HepG2 (cell line): ENCODE results near the gene NACAD. TPM values are rescaled to one million over a fixed set of nuclear protein-coding genes. Genes with fewer than 3 reads are reported as not detected.

Experiments used
- ATAC-seq: fragments of 200-7000 bp; cut with Tn5 transposase; 3 replicates; pipeline ENCODE4 v1.9.1; 2020; ENCODE audit warnings: mild to moderate bottlenecking, moderate library complexity
- BruUV-seq: library from RNA; stranded (reverse); fragments of 400-500 nt; replicated peaks from 2 replicates; lab custom pipeline; 2021; lab: Mats Ljungman, UMichigan
- CTCF ChIA-PET: fragments of 300-600 bp; formaldehyde crosslinking; extraction: SDS; loops from one replicate; lab custom pipeline; 2021; ENCODE audit warnings: low total read pairs, inconsistent platforms, low intra/inter-chr PET ratio; lab: Yijun Ruan, JAX
- POLR2A ChIA-PET: fragments of 350-600 bp; sonication (Branson Sonifier 250); formaldehyde crosslinking; loops from one replicate; lab custom pipeline; 2020; ENCODE audit warnings: antibody characterized with exemption, inconsistent platforms; lab: Yijun Ruan, JAX
- DNase-seq: peaks from one replicate; pipeline ENCODE4 v3.0.0-alpha.2; 2015; ENCODE audit warnings: low spot score
- FAIRE-seq: peaks from 3 replicates; lab custom pipeline; 2011; peaks lifted over from hg19 to GRCh38; lab: Jason Lieb, UNC
- H2AFZ ChIP-seq: one replicate; pipeline ENCODE4 v1.6.1; 2011; ENCODE audit warnings: low read length, inconsistent platforms
- H3K27ac ChIP-seq: fragments of 300-600 bp; 3 replicates; pipeline ENCODE4 v1.8.0; 2011; ENCODE audit warnings: mixed run types, mild to moderate bottlenecking, mixed read lengths, low read length, inconsistent platforms; ENCODE audit not compliant: insufficient read depth; ENCODE audit errors: extremely low read length
- H3K27me3 ChIP-seq, 2 experiments: fragments of 200-600 bp in 1 of 2; 2 replicates in 1 of 2; 3 replicates in 1 of 2; pipeline versions ENCODE4 v1.6.0 to v1.8.0; 2011; ENCODE audit warnings: low read length in 2 of 2, mild to moderate bottlenecking in 2 of 2, moderate library complexity in 2 of 2, inconsistent platforms in 1 of 2; ENCODE audit not compliant: insufficient read depth in 2 of 2, control insufficient read depth in 1 of 2
- H3K36me3 ChIP-seq, 2 experiments: fragments of 200-600 bp in 1 of 2; replicated peaks in 1 of 2; 2 replicates in 1 of 2; 3 replicates in 1 of 2; pipeline versions ENCODE4 v1.5.1 to v1.8.0; 2011; ENCODE audit warnings: low read length in 2 of 2, inconsistent platforms in 1 of 2; ENCODE audit not compliant: insufficient read depth in 2 of 2, control insufficient read depth in 1 of 2
- H3K4me1 ChIP-seq: 2 replicates; pipeline ENCODE4 v1.5.1; 2012; ENCODE audit warnings: low read length, inconsistent platforms; ENCODE audit not compliant: insufficient read depth
- H3K4me2 ChIP-seq: 2 replicates; pipeline ENCODE4 v1.6.0; 2011; ENCODE audit warnings: low read depth, low read length, inconsistent platforms
- H3K4me3 ChIP-seq, 3 experiments: fragments of 200-600 bp in 1 of 3; sonication (generic), shearing (Covaris generic) in 1 of 3; replicated peaks in 1 of 3; 2 replicates each; pipeline ENCODE4 v1.5.1; 2011 to 2016; ENCODE audit warnings: low read length in 3 of 3, inconsistent platforms in 2 of 3, low read depth in 2 of 3, mild to moderate bottlenecking in 2 of 3, control low read depth in 1 of 3, mixed read lengths in 1 of 3; ENCODE audit not compliant: insufficient read depth in 1 of 3
- H3K79me2 ChIP-seq: one replicate; pipeline ENCODE4 v1.6.1; 2011; ENCODE audit warnings: low read length, inconsistent platforms; ENCODE audit not compliant: insufficient read depth
- H3K9ac ChIP-seq: 2 replicates; pipeline ENCODE4 v1.6.0; 2011; ENCODE audit warnings: mild to moderate bottlenecking, low read depth, low read length, inconsistent platforms; ENCODE audit not compliant: insufficient read depth
- H3K9me3 ChIP-seq: 2 replicates; pipeline ENCODE4 v1.5.1; 2012; ENCODE audit warnings: mild to moderate bottlenecking, low read length
- H4K20me1 ChIP-seq: 2 replicates; pipeline ENCODE4 v1.6.0; 2011; ENCODE audit warnings: inconsistent platforms, mild to moderate bottlenecking, low read length, moderate library complexity; ENCODE audit not compliant: insufficient read depth
- AGO1 ChIP-seq: fragments of 200-400 bp; formaldehyde crosslinking; IDR thresholded peaks from 2 replicates; pipeline ENCODE4 v1.6.1; 2017; ENCODE audit warnings: mild to moderate bottlenecking, low read depth, low read length, moderate library complexity; ENCODE audit not compliant: poor library complexity, severe bottlenecking
- ARID5B ChIP-seq: IDR thresholded peaks from 2 replicates; pipeline ENCODE4 v1.4.0; 2020; ENCODE audit warnings: mild to moderate bottlenecking, missing genetic modification reagents
- BORCS8-MEF2B ChIP-seq: sonication (generic); formaldehyde crosslinking; IDR thresholded peaks from 2 replicates; pipeline ENCODE4 v1.8.0; 2022; ENCODE audit warnings: mild to moderate bottlenecking, missing genetic modification reagents
- DMTF1 ChIP-seq: sonication (generic); formaldehyde crosslinking; IDR thresholded peaks from 2 replicates; pipeline ENCODE4 v1.4.0; 2020; ENCODE audit warnings: mild to moderate bottlenecking, missing genetic modification reagents
- ETV5 ChIP-seq: IDR thresholded peaks from 2 replicates; pipeline ENCODE4 v1.6.1; 2018; ENCODE audit warnings: missing biosample characterization, missing genetic modification reagents, inconsistent platforms, borderline replicate concordance
- HNF4A ChIP-seq: sonication (generic); formaldehyde crosslinking; IDR thresholded peaks from 2 replicates; pipeline ENCODE4 v1.4.0; 2020; ENCODE audit warnings: missing genetic modification reagents
- IKZF4 ChIP-seq: sonication (generic); formaldehyde crosslinking; IDR thresholded peaks from 2 replicates; pipeline ENCODE4 v1.5.1; 2020; ENCODE audit warnings: borderline replicate concordance, mild to moderate bottlenecking, low read depth, missing genetic modification reagents; ENCODE audit errors: not compliant biosample characterization
- POLR2A ChIP-seq, 2 experiments: IDR thresholded peaks; 2 replicates each; pipeline ENCODE4 v1.6.1; 2011; ENCODE audit warnings: low read depth in 2 of 2, low read length in 2 of 2, mild to moderate bottlenecking in 1 of 2, moderate library complexity in 1 of 2; ENCODE audit not compliant: insufficient read depth in 1 of 2
- PTBP1 ChIP-seq: fragments of 200-400 bp; formaldehyde crosslinking; IDR thresholded peaks from 2 replicates; pipeline ENCODE4 v1.6.1; 2018; ENCODE audit warnings: low read length, low read depth; ENCODE audit not compliant: poor library complexity, severe bottlenecking
- ZNF639 ChIP-seq: conservative IDR thresholded peaks from 2 replicates; pipeline ENCODE4 v1.6.1; 2018; ENCODE audit warnings: missing genetic modification reagents
- ZNF644 ChIP-seq: IDR thresholded peaks from 2 replicates; pipeline ENCODE4 v1.6.1; 2016; ENCODE audit warnings: low read depth
- ZNF776 ChIP-seq: sonication (generic); formaldehyde crosslinking; IDR thresholded peaks from 2 replicates; pipeline ENCODE4 v1.4.0; 2020; ENCODE audit warnings: mild to moderate bottlenecking, missing genetic modification reagents
- WGBS: methylation state at CpG from one replicate; pipeline ENCODE4 v1.1.6; 2017; ENCODE audit warnings: low lambda C conversion rate; 5-methylcytosine and 5-hydroxymethylcytosine counted together
- in situ Hi-C: cut with HindIII; loops from 2 replicates; pipeline ENCODE4 v1.10.0; 2017; ENCODE audit warnings: low pct_unique_long_range_greater_than_20kb; ENCODE audit not compliant: extremely low pct_ligation_motif_present
- intact Hi-C: fragments of 100-400 bp; cut with micrococcal nuclease; formaldehyde crosslinking; loops from one replicate; pipeline ENCODE4 v1.10.0; 2022; ENCODE audit not compliant: unreplicated experiment
- polyA plus RNA-seq, 8 experiments: library from polyadenylated mRNA; depleted of rRNA in 3 of 8; stranded (reverse) in 7 of 8; unstranded in 1 of 8; fragments of >200 nt; fragmentation: Illumina TruSeq in 4 of 8; extraction: Trizol in 4 of 8; gene quantifications; 2 replicates each; pipeline versions ENCODE4 v1.2.1 to v1.2.3, GENCODE V29; 2011 to 2016; ENCODE audit warnings: low read depth in 4 of 8, missing spikeins in 1 of 8, mixed read lengths in 1 of 8; ENCODE audit not compliant: insufficient read depth in 1 of 8
- total RNA-seq, 5 experiments: library from RNA; depleted of rRNA; stranded (reverse); fragments of >200 nt; fragmentation: Illumina TruSeq; extraction: Trizol; gene quantifications; 2 replicates each; pipeline ENCODE4 v1.2.3, GENCODE V29; 2016; ENCODE audit warnings: low read depth in 1 of 5
- TF ChIP-seq, protein P1 (sequence below): sonication (generic); formaldehyde crosslinking; IDR thresholded peaks from 2 replicates; pipeline ENCODE4 v1.4.0; 2020; ENCODE audit warnings: mild to moderate bottlenecking, missing genetic modification reagents

NACAD gene
- total and polyA plus RNA-seq, 2 of the 13 experiments (the other 11 are each of a cell fraction or from before 2014, with no cell fraction given): 0.04 TPM; not detected in 1

DNA sequence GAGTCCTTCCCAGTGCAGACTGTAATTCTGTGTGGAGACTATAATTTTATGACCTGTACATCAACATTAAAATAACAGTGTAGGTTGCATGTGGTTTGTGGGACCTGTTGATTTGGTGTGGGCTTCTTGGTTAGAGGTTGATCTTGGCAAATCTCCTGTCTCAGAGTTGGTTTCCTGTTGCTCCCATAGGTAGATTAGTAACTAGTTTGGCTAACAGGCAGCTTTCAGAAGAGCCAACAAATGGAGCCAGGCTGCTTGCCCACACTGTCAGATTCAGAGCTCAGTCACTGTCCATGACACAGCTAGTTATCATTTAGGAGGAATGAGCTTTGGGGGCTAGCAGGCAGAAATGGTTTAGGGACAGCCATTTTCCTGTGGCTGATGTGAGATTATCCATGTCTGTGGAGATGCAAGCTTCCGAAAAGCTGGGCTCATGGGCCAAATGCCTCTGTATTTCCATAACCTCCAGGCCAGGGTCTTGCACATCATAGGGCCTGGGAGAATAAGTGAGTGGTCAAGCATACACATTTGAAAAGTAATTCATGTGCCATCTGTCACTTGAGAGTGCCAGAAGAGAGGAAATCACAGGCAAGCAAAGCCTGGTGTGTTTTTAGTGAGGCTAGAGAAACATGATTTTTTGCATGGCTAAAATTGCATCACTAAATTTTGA is 55.4 kb downstream of the NACAD start (continued):
- no peak for TF ChIP-seq ETV5
- TF ChIP-seq PTBP1: no peak
- no peak for TF ChIP-seq DMTF1 (CRISPR knock-in tag)
- TF ChIP-seq, all 625 proteins: peak for 0

DNA sequence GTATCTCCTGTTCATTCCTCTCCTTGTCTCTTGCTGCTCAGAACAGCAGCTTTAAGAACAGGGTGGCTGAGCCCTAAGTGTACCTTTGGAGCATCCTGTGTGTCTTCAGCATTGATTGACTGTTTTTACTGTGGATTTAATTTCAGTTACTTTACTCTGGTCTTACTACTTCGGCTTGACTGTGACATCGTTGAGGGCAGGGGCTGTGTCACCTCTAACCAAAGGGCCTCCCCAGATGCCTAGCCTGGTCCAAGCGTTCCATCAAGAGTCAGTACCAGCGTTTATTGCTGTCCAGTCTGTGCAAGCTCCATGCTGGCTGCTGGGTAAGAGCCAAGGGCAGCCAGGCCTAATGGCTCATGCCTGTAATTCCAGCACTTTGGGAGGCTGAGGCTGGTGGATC is 56.3 kb downstream of the NACAD start:
- Histone ChIP-seq H3K9me3 (no peaks in the 10 kb centered on the region), H3K4me1 (peaks cover 69% of the 10 kb centered on the region), H3K36me3 (no peaks in the 10 kb centered on the region), H3K27ac (no peak overlapping the region), H3K4me2 (no peak overlapping the region), H3K4me3 (no peak overlapping the region), H2AFZ (no peak overlapping the region), H3K79me2 (peaks cover 15% of the 10 kb centered on the region), H3K9ac (no peak overlapping the region), H3K27me3 (no peaks in the 10 kb centered on the region), H4K20me1 (no peaks in the 10 kb centered on the region)
- ChIA-PET CTCF (no interaction called here), POLR2A (no interaction called here)
- DNase-seq (no peak), ATAC-seq (no peak), FAIRE-seq (no peak)
- intact Hi-C loops (no loop called here), in situ Hi-C loops (no loop called here)
- WGBS: 83% methylated on average over 4 of the region's 4 CpGs
- no TSS peak for BruUV-seq
- TF ChIP-seq, protein P1, sequence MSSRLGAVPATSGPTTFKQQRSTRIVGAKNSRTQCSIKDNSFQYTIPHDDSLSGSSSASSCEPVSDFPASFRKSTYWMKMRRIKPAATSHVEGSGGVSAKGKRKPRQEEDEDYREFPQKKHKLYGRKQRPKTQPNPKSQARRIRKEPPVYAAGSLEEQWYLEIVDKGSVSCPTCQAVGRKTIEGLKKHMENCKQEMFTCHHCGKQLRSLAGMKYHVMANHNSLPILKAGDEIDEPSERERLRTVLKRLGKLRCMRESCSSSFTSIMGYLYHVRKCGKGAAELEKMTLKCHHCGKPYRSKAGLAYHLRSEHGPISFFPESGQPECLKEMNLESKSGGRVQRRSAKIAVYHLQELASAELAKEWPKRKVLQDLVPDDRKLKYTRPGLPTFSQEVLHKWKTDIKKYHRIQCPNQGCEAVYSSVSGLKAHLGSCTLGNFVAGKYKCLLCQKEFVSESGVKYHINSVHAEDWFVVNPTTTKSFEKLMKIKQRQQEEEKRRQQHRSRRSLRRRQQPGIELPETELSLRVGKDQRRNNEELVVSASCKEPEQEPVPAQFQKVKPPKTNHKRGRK: no peak
- TF ChIP-seq ZNF644 (CRISPR knock-in tag) (no peak), HNF4A (CRISPR knock-in tag) (no peak), ARID5B (CRISPR knock-in tag) (no peak), ZNF639 (CRISPR knock-in tag) (no peak), IKZF4 (CRISPR knock-in tag) (no peak), ZNF776 (no peak), POLR2A (IDR thresholded peaks at IDR 0.05; ENCODE audit: insufficient read depth in 1 of 2, low read depth in 2 of 2, low read length in 2 of 2) (no peak), AGO1 (no peak), BORCS8-MEF2B (CRISPR knock-in tag) (no peak)
